Nephron progenitor cell (in vitro differentiated cells): Measurements from ENCODE around the gene GPR17.

ENCODE experiments used
- DNase-seq: peaks from one replicate; pipeline ENCODE4 v3.0.0; 2021
- H3K27ac Mint-ChIP-seq: 2 replicates; pipeline ENCODE4 v1.8.0; 2021; ENCODE audit warnings: mild to moderate bottlenecking, moderate library complexity, mixed read lengths
- H3K27me3 Mint-ChIP-seq: 2 replicates; pipeline ENCODE4 v1.8.0; 2021; ENCODE audit warnings: mild to moderate bottlenecking, low read depth, mixed read lengths; ENCODE audit not compliant: poor library complexity
- H3K36me3 Mint-ChIP-seq: 2 replicates; pipeline ENCODE4 v1.8.0; 2021; ENCODE audit warnings: low read depth, mixed read lengths
- H3K4me1 Mint-ChIP-seq: 2 replicates; pipeline ENCODE4 v1.8.0; 2021; ENCODE audit warnings: mixed read lengths
- H3K4me3 Mint-ChIP-seq: 2 replicates; pipeline ENCODE4 v1.8.0; 2021; ENCODE audit warnings: mild to moderate bottlenecking, moderate library complexity, mixed read lengths
- H3K9me3 Mint-ChIP-seq: 2 replicates; pipeline ENCODE4 v1.8.0; 2021; ENCODE audit warnings: mild to moderate bottlenecking, moderate library complexity, mixed read lengths
- TF ChIP-seq, protein P1 (sequence below): fragments of 200-600 bp; sonication (generic); IDR thresholded peaks from 2 replicates; pipeline ENCODE4 v1.5.0; 2021; ENCODE audit warnings: antibody characterized with exemption

GPR17 gene

DNA sequence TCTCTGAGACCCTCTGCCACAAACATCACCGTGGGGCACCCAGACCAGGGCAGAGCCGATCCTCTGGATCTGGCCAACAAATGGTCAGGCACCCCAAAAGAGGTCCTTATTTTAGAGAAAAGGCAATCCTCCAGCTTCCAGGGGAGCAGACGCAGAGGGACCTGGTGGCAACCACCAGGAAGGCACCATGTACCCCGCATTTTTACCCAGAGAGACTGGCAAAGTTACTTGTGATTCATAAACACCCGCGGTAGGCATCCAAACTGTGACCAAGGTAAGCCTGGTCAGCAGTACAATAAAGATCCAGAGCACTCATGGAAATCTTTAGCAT is 18.9 kb downstream of the GPR17 start:
- Mint-ChIP-seq H3K9me3 (peaks cover 6% of the 10 kb centered on the region), H3K27me3 (peaks cover 78% of the 10 kb centered on the region), H3K4me3 (no peak overlapping the region), H3K36me3 (no peaks in the 10 kb centered on the region), H3K27ac (no peak overlapping the region), H3K4me1 (peaks cover 32% of the 10 kb centered on the region)
- TF ChIP-seq, protein P1, sequence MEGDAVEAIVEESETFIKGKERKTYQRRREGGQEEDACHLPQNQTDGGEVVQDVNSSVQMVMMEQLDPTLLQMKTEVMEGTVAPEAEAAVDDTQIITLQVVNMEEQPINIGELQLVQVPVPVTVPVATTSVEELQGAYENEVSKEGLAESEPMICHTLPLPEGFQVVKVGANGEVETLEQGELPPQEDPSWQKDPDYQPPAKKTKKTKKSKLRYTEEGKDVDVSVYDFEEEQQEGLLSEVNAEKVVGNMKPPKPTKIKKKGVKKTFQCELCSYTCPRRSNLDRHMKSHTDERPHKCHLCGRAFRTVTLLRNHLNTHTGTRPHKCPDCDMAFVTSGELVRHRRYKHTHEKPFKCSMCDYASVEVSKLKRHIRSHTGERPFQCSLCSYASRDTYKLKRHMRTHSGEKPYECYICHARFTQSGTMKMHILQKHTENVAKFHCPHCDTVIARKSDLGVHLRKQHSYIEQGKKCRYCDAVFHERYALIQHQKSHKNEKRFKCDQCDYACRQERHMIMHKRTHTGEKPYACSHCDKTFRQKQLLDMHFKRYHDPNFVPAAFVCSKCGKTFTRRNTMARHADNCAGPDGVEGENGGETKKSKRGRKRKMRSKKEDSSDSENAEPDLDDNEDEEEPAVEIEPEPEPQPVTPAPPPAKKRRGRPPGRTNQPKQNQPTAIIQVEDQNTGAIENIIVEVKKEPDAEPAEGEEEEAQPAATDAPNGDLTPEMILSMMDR, result no peak
- DNase-seq, result no peak

DNA sequence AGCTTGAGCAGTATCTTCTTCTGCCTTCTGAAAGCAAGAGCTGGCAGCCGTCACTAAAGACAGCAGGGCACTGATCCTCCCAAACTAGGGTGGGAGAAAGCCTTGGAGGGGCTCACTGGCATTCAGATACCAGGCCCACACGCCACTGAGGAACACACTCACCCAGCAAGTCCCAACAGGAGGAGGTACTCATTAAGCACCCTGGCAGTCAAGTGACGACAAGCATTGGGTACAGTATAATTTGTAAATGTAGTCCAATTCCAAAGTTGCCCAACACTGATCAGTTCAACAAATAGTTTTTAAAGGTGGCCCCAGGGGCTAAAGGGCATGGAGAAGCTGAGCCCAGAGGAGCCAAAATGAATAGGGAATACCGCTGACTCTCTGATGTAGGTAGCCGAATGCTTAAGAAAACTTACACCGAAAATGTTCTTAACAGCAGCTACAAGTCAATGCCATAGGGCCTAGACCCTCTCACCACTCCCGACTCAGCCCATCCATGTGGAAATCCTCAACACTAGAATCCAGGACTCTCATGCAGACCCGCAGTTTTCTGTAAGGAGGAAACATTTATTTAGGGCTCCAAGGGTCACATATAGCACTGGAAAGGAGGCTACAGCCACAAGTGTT is 19.4 kb downstream of the GPR17 start:
- peaks cover 6% of the 10 kb centered on the region for H3K9me3 Mint-ChIP-seq
- peaks cover 81% of the 10 kb centered on the region for H3K27me3 Mint-ChIP-seq
- H3K27ac Mint-ChIP-seq, result no peak overlapping the region
- peaks cover 32% of the 10 kb centered on the region for H3K4me1 Mint-ChIP-seq
- no peaks in the 10 kb centered on the region for H3K36me3 Mint-ChIP-seq
- DNase-seq, result no peak
- H3K4me3 Mint-ChIP-seq, result no peak overlapping the region
- TF ChIP-seq, protein P1, result no peak

DNA sequence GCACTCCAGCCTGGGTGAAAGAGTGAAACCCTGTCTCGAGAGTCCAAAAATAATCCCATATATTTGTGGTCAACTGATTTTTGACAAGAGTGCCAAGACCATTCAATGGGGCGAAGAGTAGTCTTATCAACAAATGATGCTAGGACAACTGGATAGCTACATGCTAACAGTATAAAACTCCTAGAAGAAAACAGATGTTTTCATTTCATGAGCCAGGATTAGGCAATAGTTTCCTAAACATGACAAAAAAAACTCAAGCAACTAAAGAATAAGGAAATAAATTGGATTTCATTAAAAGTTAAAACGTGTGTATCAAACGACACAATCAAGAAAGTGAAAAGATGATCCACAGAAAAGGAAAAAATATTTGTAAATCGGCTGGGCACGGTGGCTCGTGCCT is 23.1 kb downstream of the GPR17 start:
- peaks cover 94% of the 10 kb centered on the region for H3K27me3 Mint-ChIP-seq
- peaks cover 6% of the 10 kb centered on the region for H3K9me3 Mint-ChIP-seq

DNA sequence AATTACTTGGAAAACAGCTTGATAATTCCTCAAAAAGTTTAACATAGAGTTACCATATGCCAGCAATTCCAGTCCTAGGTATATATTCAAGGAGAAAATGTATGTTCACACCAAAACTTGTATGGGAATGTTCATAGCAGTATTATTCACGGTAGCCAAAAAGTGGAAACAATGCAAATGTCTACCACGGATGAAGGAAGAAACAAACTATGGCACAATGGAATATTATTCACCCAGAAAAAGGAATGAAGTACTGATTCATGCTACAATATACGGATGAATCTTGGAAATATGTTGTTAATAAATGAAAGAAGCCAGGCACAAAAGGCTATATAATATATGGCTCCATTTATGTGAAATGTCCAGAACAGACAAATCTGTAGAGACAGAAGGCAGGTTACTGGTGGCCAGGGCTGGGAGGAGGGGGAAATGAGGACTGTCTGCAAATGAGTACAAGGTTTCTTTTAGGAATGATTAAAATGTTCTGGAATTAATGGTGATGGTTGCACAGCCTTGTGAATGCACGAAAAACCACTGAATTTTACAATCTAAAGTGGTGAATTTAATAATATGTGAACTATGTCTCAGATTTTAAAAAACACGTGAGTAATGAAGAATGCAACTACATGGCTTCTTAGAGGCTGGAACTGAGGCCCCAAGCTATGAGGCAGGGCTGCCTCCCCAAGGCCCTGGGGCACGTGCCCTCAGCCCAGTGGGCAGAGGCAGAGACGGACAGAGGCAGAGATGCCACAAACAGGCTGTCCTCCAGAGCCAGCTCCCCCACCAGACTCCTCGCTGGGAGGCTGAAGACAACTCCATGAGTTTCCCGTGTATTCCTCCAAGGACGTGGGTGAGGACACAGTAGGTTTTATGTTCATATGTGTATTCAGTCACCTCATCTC is 24.4 kb downstream of the GPR17 start:
- Mint-ChIP-seq H3K9me3 (peaks cover 6% of the 10 kb centered on the region), H3K27ac (no peak overlapping the region), H3K27me3 (peaks cover 92% of the 10 kb centered on the region)

More for the DNA sequence above, 23.1 kb downstream of the GPR17 start:
- peaks cover 6% of the 10 kb centered on the region for H3K4me1 Mint-ChIP-seq
- DNase-seq, result no peak
- TF ChIP-seq, protein P1, result no peak
- no peak overlapping the region for H3K27ac Mint-ChIP-seq
- H3K36me3 Mint-ChIP-seq, result no peaks in the 10 kb centered on the region
- H3K4me3 Mint-ChIP-seq, result no peak overlapping the region

DNA sequence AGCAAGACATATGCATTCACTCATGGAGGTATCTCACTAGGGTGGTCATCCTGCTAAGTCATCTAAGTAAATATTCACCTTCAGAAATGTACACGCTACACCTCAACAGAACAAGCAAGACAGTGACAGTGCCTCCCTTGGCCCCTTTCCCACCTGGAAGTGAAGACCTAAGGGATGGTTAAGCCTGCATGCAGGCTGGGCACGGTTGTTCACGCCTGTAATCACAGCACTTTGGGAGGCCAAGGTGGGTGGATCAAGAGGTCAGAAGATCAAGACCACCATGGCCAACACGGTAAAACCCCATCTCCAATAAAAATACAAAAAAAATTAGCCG is 25.0 kb downstream of the GPR17 start:
- no peak for DNase-seq
- Mint-ChIP-seq H3K9me3 (peaks cover 6% of the 10 kb centered on the region), H3K4me3 (no peak overlapping the region), H3K36me3 (no peaks in the 10 kb centered on the region), H3K4me1 (peaks cover 8% of the 10 kb centered on the region), H3K27me3 (peaks cover 92% of the 10 kb centered on the region), H3K27ac (no peak overlapping the region)
- TF ChIP-seq, protein P1, result no peak

More for the DNA sequence above, 24.4 kb downstream of the GPR17 start:
- H3K36me3 Mint-ChIP-seq, result no peaks in the 10 kb centered on the region
- TF ChIP-seq, protein P1, result no peak
- DNase-seq, result no peak
- peaks cover 5% of the 10 kb centered on the region for H3K4me1 Mint-ChIP-seq
- H3K4me3 Mint-ChIP-seq, result no peak overlapping the region
